ENCODE results near the gene GRK4. TPM values are rescaled to one million over a fixed set of nuclear protein-coding genes. Genes with fewer than 3 reads are reported as not detected.
A peak's percentile ranks its signal among the peaks of the same experiment; 100 is the strongest.

GRK4 gene
- total RNA-seq, 1 donor from 2014 or later: 2.1 TPM

GRCh38 chr4:3039706-3040366, 76.5 kb downstream of the GRK4 start:
- DNase-seq (no peak), ATAC-seq (ENCODE audit: low read depth) (no peak)
- H3K36me3 Mint-ChIP-seq (ENCODE audit: low read depth): no peaks in the 10 kb centered on the region
- ChIA-PET POLR2A (interaction anchor here (0.6 to 2.9 kb wide), 6 partner anchors 19 to 254 kb away, joined by 4 to 29 read pairs (median 8); partner anchors contain the start of genes GRK4, HTT, HTT-AS and NOP14), CTCF (interaction anchor here (2.4 kb wide), 1 partner anchor 62 kb away, joined by 10 read pairs; no protein-coding TSS in a partner anchor)
- intact Hi-C loops (cut with micrococcal nuclease): loop anchor here (5.0 to 10.0 kb wide), 4 partner anchors 255 to 818 kb away; partner anchors contain the start of genes FAM193A and RGS12
- peaks cover 62% of the 10 kb centered on the region for H3K4me1 Mint-ChIP-seq
- peak overlapping the region; percentile 87 for H3K4me3 Mint-ChIP-seq
- H3K27me3 Mint-ChIP-seq: no peaks in the 10 kb centered on the region
- no peaks in the 10 kb centered on the region for H3K9me3 Mint-ChIP-seq
- H3K27ac Mint-ChIP-seq: peak overlapping the region; percentile 93
- TF ChIP-seq CTCF (IDR thresholded peaks at IDR 0.05): no peak

GRCh38 chr4:3040452-3041191, 77.3 kb downstream of the GRK4 start:
- ATAC-seq (ENCODE audit: low read depth) (peak; percentile 28), DNase-seq (no peak)
- no peak for TF ChIP-seq CTCF (IDR thresholded peaks at IDR 0.05)
- Mint-ChIP-seq H3K36me3 (ENCODE audit: low read depth) (peaks cover 4% of the 10 kb centered on the region), H3K27me3 (no peaks in the 10 kb centered on the region), H3K4me1 (peaks cover 70% of the 10 kb centered on the region), H3K4me3 (peak overlapping the region; percentile 87), H3K27ac (peak overlapping the region; percentile 93), H3K9me3 (peaks cover 4% of the 10 kb centered on the region)
- CTCF ChIA-PET: no interaction called here
- POLR2A ChIA-PET: interaction anchor here (0.5 to 2.9 kb wide), 8 partner anchors 18 to 442 kb away, joined by 3 to 29 read pairs (median 4); partner anchors contain the start of genes GRK4, HTT, HTT-AS and NOP14
- intact Hi-C loops (cut with micrococcal nuclease): loop anchor here (10.0 kb wide), 3 partner anchors 254 to 506 kb away; partner anchors contain the start of genes FAM193A and RGS12

GRCh38 chr4:3041192-3042142, 78.1 kb downstream of the GRK4 start:
- DNase-seq: peak; percentile 57
- H3K4me3 Mint-ChIP-seq: peak overlapping the region; percentile 87
- H3K27me3 Mint-ChIP-seq: no peaks in the 10 kb centered on the region
- peaks cover 4% of the 10 kb centered on the region for H3K9me3 Mint-ChIP-seq
- ChIA-PET POLR2A (interaction anchor here (0.5 to 2.9 kb wide), 11 partner anchors 8 to 443 kb away, joined by 3 to 29 read pairs (median 4); partner anchors contain the start of genes GRK4, HTT, HTT-AS and NOP14), CTCF (interaction anchor here (0.8 to 1.0 kb wide), 2 partner anchors 63 to 95 kb away, joined by 4 to 5 read pairs; no protein-coding TSS in a partner anchor)
- intact Hi-C loops (cut with micrococcal nuclease): loop anchor here (10.0 kb wide), 3 partner anchors 253 to 507 kb away; partner anchors contain the start of genes FAM193A and RGS12
- peaks cover 5% of the 10 kb centered on the region for H3K36me3 Mint-ChIP-seq (ENCODE audit: low read depth)
- peaks cover 79% of the 10 kb centered on the region for H3K4me1 Mint-ChIP-seq
- peak overlapping the region; percentile 93 for H3K27ac Mint-ChIP-seq
- ATAC-seq (ENCODE audit: low read depth): peak; percentile 53
- TF ChIP-seq CTCF (IDR thresholded peaks at IDR 0.05): no peak

- CTCF ChIA-PET: interaction anchor here (0.8 to 1.0 kb wide), 2 partner anchors 64 to 94 kb away, joined by 4 to 5 read pairs; no protein-coding TSS in a partner anchor
- POLR2A ChIA-PET: interaction anchor here (0.7 to 2.9 kb wide), 6 partner anchors 8 to 257 kb away, joined by 4 to 29 read pairs (median 6); partner anchors contain the start of genes GRK4, HTT, HTT-AS and NOP14
Observed at GRCh38 chr4:3042226-3042625, 78.9 kb downstream of the GRK4 start.

More at GRCh38 chr4:3042226-3042625, 78.9 kb downstream of the GRK4 start:
- no peak for TF ChIP-seq CTCF (IDR thresholded peaks at IDR 0.05)
- H3K36me3 Mint-ChIP-seq (ENCODE audit: low read depth): peaks cover 5% of the 10 kb centered on the region
- DNase-seq (no peak), ATAC-seq (ENCODE audit: low read depth) (no peak)
- H3K27ac Mint-ChIP-seq: peak overlapping the region; percentile 93
- H3K4me3 Mint-ChIP-seq: peak overlapping the region; percentile 87
- H3K4me1 Mint-ChIP-seq: peaks cover 78% of the 10 kb centered on the region
- intact Hi-C loops (cut with micrococcal nuclease): loop anchor here (10.0 kb wide), 3 partner anchors 253 to 507 kb away; partner anchors contain the start of genes FAM193A and RGS12
- no peaks in the 10 kb centered on the region for H3K27me3 Mint-ChIP-seq
- H3K9me3 Mint-ChIP-seq: peaks cover 4% of the 10 kb centered on the region
